Myocyte (in vitro differentiated cells): Measurements from ENCODE around the gene SLC25A1. TPM values are rescaled to one million over a fixed set of nuclear protein-coding genes. Genes with fewer than 3 reads are reported as not detected.

Source experiments
- DNase-seq: peaks from one replicate; pipeline ENCODE4 v3.0.0-alpha.2; 2012; ENCODE audit warnings: low read depth
- total RNA-seq: library from RNA; depleted of rRNA; stranded (reverse); fragments of >200 nt; gene quantifications from 2 replicates; pipeline ENCODE4 v1.2.3, GENCODE V29; 2014

SLC25A1 gene
- total RNA-seq, 1 donor from 2014 or later = 36.2 TPM

DNA sequence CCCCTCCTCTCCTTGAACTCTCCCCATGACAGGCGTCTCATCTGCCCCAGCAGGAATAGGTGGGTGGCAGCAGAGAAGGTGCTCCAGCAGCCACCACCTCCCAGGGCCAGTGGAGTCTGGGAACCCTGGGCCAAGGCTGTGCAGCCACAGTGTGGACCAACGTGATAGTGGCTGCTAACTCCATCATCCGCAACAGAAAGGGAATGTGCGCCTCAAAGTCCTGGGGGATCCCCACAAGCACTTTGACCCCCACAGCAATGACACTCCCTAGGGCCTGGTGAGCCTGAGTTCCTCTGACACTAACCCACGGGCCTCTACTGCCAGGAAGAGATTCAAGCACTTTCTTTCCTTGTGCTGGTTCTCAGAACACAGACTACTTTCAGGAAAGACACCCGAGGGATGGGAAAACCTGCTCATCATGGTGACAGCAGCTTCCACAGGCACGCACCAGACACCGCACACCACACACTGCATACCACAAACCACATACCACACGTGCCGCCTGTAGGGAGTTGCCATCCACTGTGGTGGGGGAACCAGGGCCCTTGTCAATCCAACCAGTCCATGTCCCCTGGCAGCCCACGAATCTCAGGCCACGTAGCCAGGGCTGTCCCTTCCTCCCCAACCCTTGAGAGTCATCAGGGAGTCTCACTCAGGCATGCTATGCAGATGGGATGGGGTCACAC lies 3.4 kb upstream of the SLC25A1 start:
- DNase-seq = peak; percentile 87

DNA sequence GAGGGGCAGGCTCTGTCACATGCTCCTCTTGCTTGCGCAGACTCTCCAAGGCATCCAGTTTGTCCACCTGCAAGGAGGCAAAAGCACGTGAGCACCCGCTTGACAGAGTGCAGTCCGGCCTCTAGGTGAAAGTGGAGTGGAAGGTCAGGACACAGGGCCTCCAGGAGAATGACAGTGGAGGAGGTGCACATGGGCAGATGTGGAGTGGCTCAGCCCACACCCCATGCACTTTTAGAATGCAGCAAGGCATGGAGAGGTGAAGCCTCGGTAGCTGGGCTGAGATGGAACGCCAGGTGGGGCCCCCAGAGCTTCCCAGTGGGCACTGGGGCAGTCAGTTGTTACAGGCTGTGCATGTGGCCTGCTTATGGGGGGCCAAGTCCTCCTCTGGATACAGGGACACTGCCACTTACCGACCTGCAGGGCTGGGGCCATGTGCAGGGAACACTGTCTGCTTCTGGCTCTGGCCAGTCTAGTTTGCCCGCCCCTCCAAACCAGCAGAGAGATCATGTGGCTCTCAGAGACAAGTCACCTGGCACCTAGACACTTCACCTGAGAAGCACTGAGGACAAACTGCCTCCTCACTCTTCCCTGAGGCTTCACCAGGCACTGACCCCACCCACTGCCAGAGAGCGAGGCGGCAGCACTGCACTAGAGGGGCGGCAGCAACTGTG lies 2.3 kb upstream of the SLC25A1 start:
- DNase-seq = no peak

DNA sequence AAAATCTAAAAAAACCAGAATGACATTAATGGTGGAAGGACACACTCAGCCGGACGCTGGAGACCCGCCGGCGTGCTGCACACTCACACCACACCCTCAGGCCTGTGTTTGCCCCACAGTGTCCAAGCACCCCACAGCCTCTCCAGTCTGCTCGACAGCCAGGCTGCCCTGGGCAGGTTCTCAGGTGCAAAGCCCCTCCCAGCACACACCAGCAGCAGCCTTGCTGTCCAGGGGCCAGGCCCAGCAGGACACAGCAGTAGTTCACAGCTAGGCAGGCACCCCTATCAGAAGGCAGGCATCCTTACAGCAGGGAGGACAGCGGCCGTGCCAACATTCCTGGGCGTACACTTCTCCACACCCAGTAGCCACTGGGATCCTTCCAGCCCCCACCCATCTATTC lies 1.7 kb upstream of the SLC25A1 start:
- no peak for DNase-seq

DNA sequence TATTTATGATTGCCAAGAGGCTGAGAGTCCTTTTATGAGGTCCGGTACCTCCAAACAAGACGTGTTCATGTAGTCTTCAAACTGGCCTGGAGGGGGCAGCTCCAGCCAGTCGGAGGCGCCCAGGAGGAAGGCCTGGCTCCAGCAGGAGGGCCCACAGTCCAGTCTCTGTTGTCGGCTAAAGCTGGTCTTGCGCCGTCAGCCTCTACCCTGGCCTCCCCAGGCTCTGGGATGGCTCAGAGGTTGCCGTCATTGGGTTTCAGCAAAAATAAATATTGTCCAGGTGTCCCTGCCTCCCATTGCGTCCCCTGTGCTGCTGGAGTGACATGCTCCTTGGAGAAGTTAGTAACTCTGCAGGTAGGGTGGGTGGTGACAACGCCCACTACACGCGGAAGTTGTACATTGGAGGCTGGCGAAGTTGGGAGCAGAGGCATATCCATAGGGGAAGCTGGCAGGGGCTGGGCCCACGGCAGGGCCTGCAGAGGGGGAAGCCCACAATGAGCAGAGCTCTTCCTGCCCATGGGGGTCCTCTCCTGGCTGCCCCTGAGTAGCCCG lies 1.0 kb upstream of the SLC25A1 start:
- peak; percentile 64 for DNase-seq

DNA sequence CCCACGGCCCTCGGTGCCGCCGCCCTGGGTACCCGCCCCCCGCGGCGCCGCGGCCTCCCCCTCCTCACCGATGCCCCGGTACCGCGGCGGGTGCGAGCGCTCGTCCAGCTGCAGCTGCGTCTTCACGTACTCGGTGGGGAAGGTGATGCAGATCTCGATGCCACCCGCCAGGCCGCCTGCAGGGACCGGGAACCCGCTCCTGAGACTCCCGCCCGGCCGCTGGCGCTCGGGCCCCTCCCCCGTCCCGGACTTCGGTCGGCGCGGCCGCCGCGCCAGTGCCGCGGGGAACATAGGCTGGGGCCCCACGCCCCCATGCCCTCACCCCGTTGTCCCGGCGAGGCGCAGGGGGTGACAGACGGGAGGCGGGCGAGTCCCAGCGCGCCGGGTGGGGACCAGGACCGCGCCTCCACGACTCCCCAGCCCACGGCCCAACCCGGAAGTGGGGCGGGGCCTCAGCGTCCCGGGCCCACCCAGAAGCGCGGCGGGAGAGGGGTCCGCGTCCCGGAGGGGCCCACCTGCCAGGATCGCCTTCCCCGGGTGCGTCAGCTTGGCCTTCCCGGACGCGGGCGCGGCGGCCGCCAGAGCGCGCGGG lies 375 bp downstream of the SLC25A1 start:
- peak; percentile 38 for DNase-seq

DNA sequence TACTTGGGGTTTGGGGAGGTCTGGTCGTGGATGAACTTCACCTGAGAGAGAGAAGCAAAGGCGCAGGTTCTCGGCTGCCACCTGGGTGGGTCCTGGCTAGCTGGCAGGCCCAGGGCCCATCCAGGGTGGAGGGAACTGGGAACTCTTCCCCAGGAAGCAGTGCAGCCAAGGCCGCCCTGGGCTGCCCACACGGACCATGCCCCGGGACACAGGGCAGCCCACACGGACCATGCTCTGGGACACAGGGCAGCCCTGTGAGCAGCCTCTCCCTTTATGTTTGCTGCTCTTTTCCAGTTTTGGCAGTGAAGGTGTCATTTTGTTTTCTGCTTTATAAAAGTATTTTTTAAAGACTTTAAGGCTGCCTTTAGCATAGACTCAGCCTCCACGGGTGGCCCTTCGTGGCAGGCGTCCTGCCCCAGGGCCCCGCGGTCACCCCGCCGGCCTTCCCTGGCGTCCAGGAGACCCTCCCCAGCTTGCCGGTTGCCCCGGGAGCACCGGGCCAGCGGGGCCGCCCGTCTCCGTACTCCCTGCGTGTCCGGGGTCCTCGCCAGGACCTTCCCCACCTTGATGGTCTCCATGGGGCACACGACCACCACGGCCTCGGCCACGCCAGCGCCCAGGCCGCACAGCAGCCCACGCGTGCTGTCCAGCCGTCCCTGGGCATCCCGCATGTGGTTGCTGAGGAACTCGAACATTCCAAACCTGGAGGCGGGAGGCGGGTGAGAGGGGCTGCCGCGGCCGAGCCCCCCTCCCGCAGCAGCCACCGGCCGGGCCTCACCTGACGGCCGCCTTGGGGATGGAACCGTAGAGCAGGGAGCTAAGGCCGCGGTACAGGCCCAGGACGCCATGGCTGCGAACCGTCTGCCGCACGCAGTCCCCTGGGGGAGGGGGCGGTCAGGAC lies 1.1 kb downstream of the SLC25A1 start:
- no peak for DNase-seq

DNA sequence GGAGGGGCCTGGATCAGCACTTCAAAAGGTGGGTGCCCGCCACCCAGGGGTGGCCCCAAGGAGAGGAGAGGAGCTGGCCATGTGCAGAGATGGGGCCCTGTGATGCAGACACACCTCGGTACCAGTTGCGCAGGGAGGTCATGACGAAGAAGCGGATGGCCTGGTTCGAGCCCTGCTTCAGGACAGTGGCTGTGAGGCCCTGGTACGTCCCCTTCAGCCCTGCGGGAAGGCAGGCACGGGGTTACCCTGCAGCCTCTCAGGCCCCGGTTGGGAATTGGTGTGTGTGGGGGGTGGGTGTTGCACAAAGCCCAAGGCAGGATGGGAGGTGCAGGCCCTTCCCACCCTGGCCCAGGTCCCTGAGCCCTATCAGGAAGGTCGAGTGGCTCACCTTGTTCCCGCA lies 1.8 kb downstream of the SLC25A1 start:
- no peak for DNase-seq

DNA sequence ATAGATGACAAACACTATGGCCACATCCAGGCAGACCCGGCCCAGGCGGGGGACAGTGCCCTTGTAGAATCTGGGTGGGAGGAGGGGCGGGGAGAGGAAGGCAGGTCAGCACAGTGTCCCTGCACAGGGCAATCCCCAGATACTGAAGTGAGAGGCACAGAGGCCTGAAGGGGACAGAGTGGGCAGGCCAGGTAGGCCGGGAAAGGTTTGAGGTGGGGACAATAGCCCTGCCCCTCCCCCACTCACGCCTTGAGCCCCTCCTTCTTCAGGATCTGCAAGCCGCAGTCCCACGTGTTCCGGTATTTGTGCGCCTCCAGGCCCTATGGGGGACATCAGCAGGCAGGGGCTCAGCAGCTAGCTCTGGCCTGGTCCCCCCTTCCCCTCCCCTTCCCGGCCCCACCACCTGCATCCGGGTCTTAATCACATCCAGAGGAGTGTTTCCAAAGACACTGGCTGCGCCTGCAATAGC lies 2.3 kb downstream of the SLC25A1 start:
- DNase-seq = no peak

DNA sequence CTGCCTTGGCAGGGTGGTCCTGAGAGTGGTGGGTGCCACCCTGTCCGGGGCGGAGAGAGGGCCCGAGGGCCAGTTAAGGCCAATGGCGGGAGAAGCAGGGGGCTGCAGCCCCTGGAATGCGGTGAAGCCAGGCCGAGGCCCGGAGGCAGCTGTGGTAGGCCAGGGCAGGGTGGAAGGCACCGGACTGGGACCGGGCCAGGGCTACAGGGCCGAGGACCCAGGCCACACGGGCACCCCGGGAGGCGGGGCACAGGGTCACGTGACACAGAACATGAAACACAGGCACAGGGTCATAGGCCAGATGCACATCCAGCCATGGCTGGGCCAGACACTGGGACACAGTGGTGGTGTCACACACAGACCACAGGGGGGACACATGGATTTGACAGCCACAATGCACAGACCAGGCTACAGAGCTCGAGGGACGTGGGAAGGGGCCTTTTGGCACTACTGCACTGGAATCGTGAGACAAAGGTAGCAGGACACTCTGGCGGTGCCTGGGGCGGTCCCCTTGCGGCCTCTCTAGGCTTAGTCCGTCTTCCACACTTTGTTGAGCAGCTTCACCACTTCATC lies 2.8 kb downstream of the SLC25A1 start:
- DNase-seq = no peak

DNA sequence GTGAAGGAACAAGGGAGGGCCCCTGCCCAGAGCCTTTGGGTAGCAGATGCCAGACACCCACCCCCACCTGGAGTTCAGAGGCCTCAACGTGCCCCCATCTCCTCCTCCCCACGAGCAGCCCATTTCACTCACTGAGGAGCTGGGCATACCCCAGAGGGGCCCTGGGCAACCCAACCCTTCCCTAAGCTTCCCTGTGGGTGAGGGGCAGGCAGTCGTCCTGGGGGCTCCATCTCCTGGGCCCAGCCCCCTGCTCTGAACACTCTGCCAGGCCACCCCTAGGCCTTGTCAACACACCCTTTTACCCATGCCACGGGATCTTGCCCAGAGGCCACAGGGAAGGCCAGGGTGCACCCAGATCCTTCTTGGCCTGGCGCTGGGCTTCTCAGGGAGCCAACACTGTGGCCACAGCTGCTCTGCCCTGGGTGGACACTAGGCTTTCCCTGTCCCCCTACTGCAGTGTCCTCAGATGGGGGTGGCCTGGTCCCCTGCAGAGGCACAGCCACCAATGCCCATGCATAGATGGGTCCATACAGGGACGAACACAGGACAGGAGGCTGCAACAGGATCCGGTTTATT lies 3.4 kb downstream of the SLC25A1 start:
- no peak for DNase-seq

DNA sequence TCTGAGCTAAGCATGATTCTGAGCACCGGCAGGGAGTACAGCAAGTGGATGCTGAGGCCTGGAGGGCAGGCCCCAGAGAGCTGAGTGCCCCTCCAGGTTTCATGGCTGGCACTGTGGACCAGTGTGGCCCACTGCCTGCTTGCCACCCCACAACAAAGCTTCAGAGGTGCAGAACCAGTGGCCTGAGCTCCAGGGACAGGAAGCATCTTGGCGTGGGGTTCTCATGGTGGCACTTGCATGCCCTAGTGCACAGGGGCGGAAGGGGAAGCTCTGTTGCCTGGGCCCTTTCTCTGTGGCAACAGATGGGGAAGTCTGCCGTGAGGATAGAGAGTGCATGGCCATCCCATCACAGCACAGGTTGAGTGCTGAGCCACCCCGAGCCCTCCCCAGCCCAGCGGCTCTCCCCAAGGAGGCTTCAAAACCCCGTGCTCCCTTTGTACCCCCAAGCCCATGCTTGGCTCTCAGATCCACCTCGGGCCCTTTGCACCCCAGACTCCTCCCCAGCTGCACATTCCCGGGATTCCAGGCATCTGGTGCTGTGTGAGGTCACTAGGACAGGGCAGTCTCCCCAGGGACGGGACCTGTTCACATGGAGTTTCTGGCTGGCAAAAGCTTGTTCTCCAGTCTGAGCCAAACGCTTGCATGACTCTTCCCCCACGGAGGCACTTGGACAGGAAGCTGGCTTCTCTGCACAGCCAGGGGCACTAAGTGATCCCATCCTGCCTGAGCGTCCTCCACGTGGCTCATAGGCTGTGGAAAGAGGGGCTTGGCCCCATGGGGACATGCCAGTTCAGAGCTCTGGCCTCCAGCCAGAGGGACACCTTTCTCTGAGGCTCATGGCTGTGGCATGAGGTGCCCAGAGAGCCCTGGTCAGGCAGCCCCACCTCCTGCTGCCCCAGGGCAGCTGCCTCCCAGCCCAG lies 4.2 kb downstream of the SLC25A1 start:
- peak; percentile 46 for DNase-seq

DNA sequence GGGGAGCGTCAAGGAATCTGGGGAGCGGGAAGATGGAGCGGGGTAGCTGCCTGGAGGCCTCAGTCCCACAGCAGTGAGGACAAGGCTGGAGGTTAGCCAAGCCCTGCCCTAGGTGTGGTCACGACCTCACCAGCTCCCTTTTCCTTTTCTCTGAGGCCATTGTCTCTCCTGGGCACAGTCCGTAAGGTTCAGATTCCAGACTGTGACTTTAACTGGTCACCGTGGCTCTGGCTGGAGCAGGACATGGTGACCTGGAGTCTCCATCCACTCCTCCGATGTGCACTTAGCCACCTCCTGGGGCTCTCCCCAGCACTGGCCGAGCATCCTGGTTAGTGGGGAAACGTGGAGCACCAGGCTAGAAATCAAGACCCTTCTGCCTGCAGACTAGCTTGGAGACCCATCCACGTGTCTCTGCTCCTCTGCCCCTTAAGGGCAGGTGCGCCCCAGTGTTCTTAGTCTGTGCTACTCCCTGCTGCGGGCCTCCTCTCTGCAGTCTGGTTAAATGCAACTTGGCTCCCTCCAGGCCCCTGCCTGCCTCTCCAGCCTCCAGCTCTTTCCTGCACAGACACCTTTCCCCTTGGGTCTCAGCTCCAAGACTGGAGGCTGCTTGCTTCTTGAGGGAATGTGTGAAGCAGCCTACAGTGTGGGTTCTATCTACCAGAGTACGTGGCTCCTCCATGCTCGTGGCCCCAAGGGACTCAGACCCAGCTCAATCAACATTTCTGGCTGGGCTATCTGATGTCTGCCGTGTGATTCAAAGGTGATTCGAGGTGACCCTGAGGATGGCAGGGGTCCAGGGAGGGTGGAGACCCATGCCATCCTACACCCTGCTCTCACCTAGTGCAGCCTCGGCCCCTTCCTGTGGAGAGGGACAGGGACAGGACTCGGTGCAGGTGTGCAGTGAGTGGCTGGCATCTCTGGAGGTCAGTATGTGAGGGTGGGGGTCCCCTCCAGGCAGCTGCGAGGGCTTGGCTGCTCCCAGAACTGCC lies 5.2 kb downstream of the SLC25A1 start:
- no peak for DNase-seq

DNA sequence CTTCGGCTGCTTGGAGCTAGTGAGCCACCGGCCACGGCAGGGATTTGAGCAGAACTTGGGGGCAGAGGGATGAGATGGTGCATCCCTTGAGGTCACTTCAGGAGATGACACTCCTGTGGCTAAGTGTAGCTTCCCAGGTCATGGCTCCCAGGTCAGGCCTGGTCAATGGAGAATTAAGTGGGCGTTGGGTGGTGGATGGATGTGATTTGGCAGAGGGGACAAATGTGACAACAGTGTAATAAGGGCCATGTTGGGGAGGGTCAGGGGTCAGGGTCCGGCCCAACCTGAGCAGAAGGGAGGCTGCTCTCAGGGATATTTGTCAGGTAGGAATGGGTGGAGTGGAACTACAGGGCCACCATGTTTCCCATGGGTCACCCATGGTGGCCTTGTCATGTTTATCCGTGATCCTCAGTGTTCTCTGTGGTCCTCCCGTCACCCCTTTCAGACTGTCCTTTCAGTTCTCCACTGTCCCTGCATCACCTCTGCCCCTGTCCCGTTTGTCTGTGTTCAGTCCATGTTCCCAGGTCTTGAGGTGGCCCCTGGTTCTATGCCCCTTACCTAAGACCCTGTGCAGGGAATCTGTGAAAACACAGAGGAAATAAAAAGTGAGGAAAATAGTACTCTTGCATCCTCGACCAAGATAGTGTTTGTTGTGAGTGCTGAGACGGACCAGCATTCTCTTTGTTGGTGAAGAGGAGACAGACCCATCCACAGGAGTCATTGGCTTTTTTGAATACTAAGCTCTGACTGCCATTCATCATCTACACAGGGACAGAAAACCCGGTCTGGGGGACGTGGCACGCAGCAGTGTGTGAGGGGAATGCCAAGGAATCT lies 6.1 kb downstream of the SLC25A1 start:
- no peak for DNase-seq

DNA sequence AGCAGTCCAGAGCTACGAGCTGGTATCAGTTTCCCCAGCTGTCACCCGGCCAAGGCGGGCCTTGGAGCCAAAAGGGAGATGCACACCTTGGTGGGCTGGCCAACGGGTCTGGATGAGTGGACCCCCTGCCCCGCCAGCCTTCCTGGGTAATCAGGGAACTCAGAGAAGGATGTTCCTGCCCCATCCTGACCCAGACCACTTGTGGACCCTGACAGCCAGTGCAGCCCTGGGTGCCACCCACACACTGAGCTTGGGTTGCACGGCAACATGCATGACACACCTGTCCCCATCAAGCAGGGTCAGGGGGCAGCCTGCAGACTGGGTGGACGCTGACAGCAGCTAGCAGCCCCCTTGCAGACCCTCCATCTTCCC lies 8.6 kb downstream of the SLC25A1 start:
- DNase-seq = no peak

DNA sequence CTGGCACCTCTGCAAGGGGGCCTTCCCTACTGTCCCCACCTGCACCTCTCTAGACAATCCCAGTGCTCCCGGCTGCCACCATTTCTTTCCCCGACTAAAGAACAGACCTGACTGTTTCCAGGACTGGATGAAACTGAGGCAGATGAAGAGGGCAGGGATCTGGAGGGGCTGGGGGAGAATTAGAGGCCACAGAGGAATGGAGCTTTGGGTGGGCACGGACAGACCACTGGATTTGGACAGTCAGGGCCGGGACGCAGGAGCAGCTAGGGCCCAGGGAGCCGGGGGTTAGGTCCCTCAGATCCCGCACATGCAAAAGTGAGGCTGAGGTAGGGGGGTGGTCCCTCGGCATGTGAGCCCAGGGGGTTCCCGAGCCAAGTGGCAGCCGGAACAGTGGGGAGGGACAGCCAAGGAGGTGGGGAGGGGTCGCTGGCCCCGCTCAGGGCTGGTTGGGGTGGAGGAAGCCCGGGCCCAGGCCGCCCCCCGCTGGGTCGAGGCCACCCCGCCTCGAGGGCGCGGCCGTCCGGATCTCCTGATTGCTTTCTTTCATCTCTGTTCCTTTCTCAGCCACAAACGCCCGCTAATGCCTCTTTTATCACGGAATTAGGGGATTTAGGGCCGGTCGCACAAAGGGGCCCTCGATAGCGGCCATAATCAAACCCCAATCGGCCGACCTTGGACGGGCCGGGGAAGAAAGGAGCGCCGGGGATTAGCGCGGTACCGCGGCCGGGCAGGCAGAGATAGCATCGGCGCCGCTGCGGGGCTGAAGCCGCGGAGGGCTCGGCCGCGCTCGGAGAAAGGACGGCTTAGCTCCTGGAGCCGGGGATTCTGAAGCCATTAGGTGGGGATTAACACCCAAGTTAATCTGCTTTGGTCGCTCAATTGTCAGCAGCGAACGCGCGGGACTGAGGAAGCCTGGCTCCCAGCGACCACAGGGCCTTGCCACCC lies 9.3 kb downstream of the SLC25A1 start:
- no peak for DNase-seq
